NCI-H2029 treated with DMSO at 0.1 percent for 48 hours (cell line): ENCODE results near the gene SGSM2.

Source experiments
- DNase-seq: peaks from one replicate; lab custom pipeline; 2025; lab: John Stamatoyannopoulos, UW

The SGSM2 gene

GRCh38 chr17:2423271-2423670 lies 86.0 kb downstream of the SGSM2 start:
- no peak for DNase-seq

- DNase-seq: no peak
Measured at GRCh38 chr17:2427215-2427614, 89.9 kb downstream of the SGSM2 start.

- DNase-seq: no peak
Measured at GRCh38 chr17:2427910-2428309, 90.6 kb downstream of the SGSM2 start.
